ENCODE measurements around the gene CD247. TPM values are rescaled to one million over a fixed set of nuclear protein-coding genes. Genes with fewer than 3 reads are reported as not detected.

The CD247 gene
- total RNA-seq, 1 experiment from 2014 or later, result 1.4 TPM

- Histone ChIP-seq H3K27ac (ENCODE audit: low read depth, low read length, poor library complexity, severe bottlenecking) (no peak overlapping the region), H3K9me3 (ENCODE audit: low read depth, low read length, poor library complexity, severe bottlenecking) (no peaks in the 10 kb centered on the region)
Measured at GRCh38 chr1:167548059-167548932, 30.0 kb upstream of the CD247 start.

GRCh38 chr1:167546935-167547334 is 28.6 kb upstream of the CD247 start:
- CTCF ChIA-PET, result no interaction called here
- no peaks in the 10 kb centered on the region for H3K27me3 ChIP-seq (replicated peaks; ENCODE audit: insufficient read depth, low read depth, low read length, poor library complexity)
- no peak overlapping the region for H3K4me3 ChIP-seq (ENCODE audit: low read depth, low read length, poor library complexity, severe bottlenecking)
- DNase-seq (ENCODE audit: low spot score), result no peak
- H3K27ac ChIP-seq (ENCODE audit: low read depth, low read length, poor library complexity, severe bottlenecking), result no peak overlapping the region
- POLR2A ChIA-PET (ENCODE audit: low non-redundant PET), result no interaction called here
- peaks cover 1% of the 10 kb centered on the region for H3K4me1 ChIP-seq (ENCODE audit: insufficient read depth, low read length, poor library complexity, severe bottlenecking)
- BruUV-seq (replicated peaks), result no TSS peak
- no peaks in the 10 kb centered on the region for H3K9me3 ChIP-seq (ENCODE audit: low read depth, low read length, poor library complexity, severe bottlenecking)
- TF ChIP-seq EZH2 (IDR thresholded peaks at IDR 0.05; ENCODE audit: borderline replicate concordance, low read depth, low read length, poor library complexity, severe bottlenecking) (no peak), CTCF (conservative IDR thresholded peaks at IDR 0.05; ENCODE audit: low read depth, low read length) (no peak)
- intact Hi-C loops (cut with micrococcal nuclease; ENCODE audit: unreplicated experiment), result no loop called here
- H3K36me3 ChIP-seq (ENCODE audit: insufficient read depth, low read length, poor library complexity, severe bottlenecking), result no peaks in the 10 kb centered on the region

More at GRCh38 chr1:167548059-167548932, 30.0 kb upstream of the CD247 start:
- Histone ChIP-seq H3K36me3 (ENCODE audit: insufficient read depth, low read length, poor library complexity, severe bottlenecking) (no peaks in the 10 kb centered on the region), H3K4me3 (ENCODE audit: low read depth, low read length, poor library complexity, severe bottlenecking) (no peak overlapping the region), H3K27me3 (replicated peaks; ENCODE audit: insufficient read depth, low read depth, low read length, poor library complexity) (no peaks in the 10 kb centered on the region), H3K4me1 (ENCODE audit: insufficient read depth, low read length, poor library complexity, severe bottlenecking) (peaks cover 4% of the 10 kb centered on the region)
- BruUV-seq (replicated peaks), result no TSS peak
- ChIA-PET POLR2A (ENCODE audit: low non-redundant PET) (no interaction called here), CTCF (interaction anchor here (1.4 kb wide), 1 partner anchor 8 kb away, joined by 6 read pairs; no protein-coding TSS in a partner anchor)
- DNase-seq (ENCODE audit: low spot score), result no peak
- intact Hi-C loops (cut with micrococcal nuclease; ENCODE audit: unreplicated experiment), result no loop called here
- TF ChIP-seq CTCF (conservative IDR thresholded peaks at IDR 0.05; ENCODE audit: low read depth, low read length) (no peak), EZH2 (IDR thresholded peaks at IDR 0.05; ENCODE audit: borderline replicate concordance, low read depth, low read length, poor library complexity, severe bottlenecking) (no peak)

- CTCF ChIA-PET, result no interaction called here
- intact Hi-C loops (cut with micrococcal nuclease; ENCODE audit: unreplicated experiment), result no loop called here
Measured at GRCh38 chr1:167545349-167545748, 27.0 kb upstream of the CD247 start.

More at GRCh38 chr1:167545349-167545748, 27.0 kb upstream of the CD247 start:
- no peak for DNase-seq (ENCODE audit: low spot score)
- Histone ChIP-seq H3K27ac (ENCODE audit: low read depth, low read length, poor library complexity, severe bottlenecking) (no peak overlapping the region), H3K4me1 (ENCODE audit: insufficient read depth, low read length, poor library complexity, severe bottlenecking) (peaks cover 10% of the 10 kb centered on the region), H3K4me3 (ENCODE audit: low read depth, low read length, poor library complexity, severe bottlenecking) (no peak overlapping the region), H3K9me3 (ENCODE audit: low read depth, low read length, poor library complexity, severe bottlenecking) (no peaks in the 10 kb centered on the region), H3K36me3 (ENCODE audit: insufficient read depth, low read length, poor library complexity, severe bottlenecking) (no peaks in the 10 kb centered on the region), H3K27me3 (replicated peaks; ENCODE audit: insufficient read depth, low read depth, low read length, poor library complexity) (no peaks in the 10 kb centered on the region)
- no peak for TF ChIP-seq CTCF (conservative IDR thresholded peaks at IDR 0.05; ENCODE audit: low read depth, low read length)
- TF ChIP-seq EZH2 (IDR thresholded peaks at IDR 0.05; ENCODE audit: borderline replicate concordance, low read depth, low read length, poor library complexity, severe bottlenecking), result no peak
- POLR2A ChIA-PET (ENCODE audit: low non-redundant PET), result no interaction called here
- no TSS peak for BruUV-seq (replicated peaks)
